Kidney epithelial cell (primary cell): Measurements from ENCODE around the gene BCL11B. TPM values are rescaled to one million over a fixed set of nuclear protein-coding genes. Genes with fewer than 3 reads are reported as not detected.

Experiments used
- DNase-seq: peaks from one replicate; pipeline ENCODE4 v3.0.0-alpha.2; 2010; ENCODE audit warnings: low read depth
- H3K27me3 ChIP-seq: 2 replicates; pipeline ENCODE4 v1.6.0; 2011; ENCODE audit warnings: low read length; ENCODE audit not compliant: control insufficient read depth, insufficient read depth
- H3K36me3 ChIP-seq: 2 replicates; pipeline ENCODE4 v1.5.1; 2011; ENCODE audit warnings: low read length; ENCODE audit not compliant: control insufficient read depth, insufficient read depth
- H3K4me3 ChIP-seq: 2 replicates; pipeline ENCODE4 v1.5.1; 2011; ENCODE audit warnings: low read depth, mild to moderate bottlenecking, control low read depth, low read length
- total RNA-seq: library from RNA; depleted of rRNA; stranded (reverse); fragments of >200 nt; gene quantifications from 2 replicates; pipeline ENCODE4 v1.2.3, GENCODE V29; 2015
- TF ChIP-seq, protein P1 (sequence below): IDR thresholded peaks from 2 replicates; pipeline ENCODE4 v1.5.1; 2011; ENCODE audit warnings: mild to moderate bottlenecking, moderate library complexity, low read length, control low read depth, inconsistent platforms; ENCODE audit not compliant: insufficient read depth, poor library complexity, severe bottlenecking

Gene BCL11B
- total RNA-seq, 1 donor from 2014 or later, result 2.3 TPM

DNA sequence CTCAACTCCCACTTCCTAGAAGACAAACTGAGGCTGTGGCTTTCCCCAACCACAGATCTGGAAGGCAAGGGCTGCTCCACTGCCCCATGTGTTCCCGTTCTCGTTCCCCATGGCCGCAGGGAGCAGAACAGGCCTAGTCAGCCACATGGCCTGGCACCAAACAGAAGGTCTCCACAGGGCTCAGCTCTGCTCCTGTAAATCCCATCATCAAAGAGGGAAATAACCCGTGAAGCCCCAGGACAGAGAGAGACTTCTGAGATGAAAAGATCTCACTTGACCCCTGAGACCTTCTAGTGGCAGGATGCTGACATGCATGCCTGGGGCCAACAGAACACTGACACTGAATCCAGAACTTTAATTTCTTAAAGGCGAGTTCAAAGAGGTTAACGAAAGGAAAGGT, 68.9 kb downstream of the BCL11B start:
- H3K36me3 ChIP-seq, result no peaks in the 10 kb centered on the region
- no peak for DNase-seq
- TF ChIP-seq, protein P1, sequence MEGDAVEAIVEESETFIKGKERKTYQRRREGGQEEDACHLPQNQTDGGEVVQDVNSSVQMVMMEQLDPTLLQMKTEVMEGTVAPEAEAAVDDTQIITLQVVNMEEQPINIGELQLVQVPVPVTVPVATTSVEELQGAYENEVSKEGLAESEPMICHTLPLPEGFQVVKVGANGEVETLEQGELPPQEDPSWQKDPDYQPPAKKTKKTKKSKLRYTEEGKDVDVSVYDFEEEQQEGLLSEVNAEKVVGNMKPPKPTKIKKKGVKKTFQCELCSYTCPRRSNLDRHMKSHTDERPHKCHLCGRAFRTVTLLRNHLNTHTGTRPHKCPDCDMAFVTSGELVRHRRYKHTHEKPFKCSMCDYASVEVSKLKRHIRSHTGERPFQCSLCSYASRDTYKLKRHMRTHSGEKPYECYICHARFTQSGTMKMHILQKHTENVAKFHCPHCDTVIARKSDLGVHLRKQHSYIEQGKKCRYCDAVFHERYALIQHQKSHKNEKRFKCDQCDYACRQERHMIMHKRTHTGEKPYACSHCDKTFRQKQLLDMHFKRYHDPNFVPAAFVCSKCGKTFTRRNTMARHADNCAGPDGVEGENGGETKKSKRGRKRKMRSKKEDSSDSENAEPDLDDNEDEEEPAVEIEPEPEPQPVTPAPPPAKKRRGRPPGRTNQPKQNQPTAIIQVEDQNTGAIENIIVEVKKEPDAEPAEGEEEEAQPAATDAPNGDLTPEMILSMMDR, result no peak
- H3K27me3 ChIP-seq, result peaks cover 5% of the 10 kb centered on the region
- H3K4me3 ChIP-seq, result no peak overlapping the region

DNA sequence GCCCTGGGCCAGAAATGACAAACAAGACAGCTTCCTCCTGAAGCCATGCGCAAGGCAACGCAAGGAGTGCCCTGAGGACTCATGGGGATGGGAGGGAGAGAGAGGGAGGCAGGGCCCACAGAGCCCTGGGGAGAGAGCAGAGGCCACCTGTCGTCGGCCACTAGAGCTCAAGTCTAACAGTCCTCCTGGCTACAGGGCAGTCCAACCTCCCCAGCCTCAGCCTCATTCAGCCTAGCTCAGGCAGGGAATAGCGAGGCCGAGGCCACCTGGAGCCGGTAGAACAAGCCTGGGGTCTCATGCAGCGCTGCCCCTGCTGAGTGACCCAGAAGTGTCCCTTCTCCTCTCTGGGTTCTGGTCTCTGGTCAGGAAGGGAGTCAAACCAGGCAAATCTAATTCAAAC, 69.5 kb downstream of the BCL11B start:
- TF ChIP-seq, protein P1, result no peak
- H3K27me3 ChIP-seq, result peaks cover 5% of the 10 kb centered on the region
- H3K4me3 ChIP-seq, result no peak overlapping the region
- DNase-seq, result no peak
- no peaks in the 10 kb centered on the region for H3K36me3 ChIP-seq

DNA sequence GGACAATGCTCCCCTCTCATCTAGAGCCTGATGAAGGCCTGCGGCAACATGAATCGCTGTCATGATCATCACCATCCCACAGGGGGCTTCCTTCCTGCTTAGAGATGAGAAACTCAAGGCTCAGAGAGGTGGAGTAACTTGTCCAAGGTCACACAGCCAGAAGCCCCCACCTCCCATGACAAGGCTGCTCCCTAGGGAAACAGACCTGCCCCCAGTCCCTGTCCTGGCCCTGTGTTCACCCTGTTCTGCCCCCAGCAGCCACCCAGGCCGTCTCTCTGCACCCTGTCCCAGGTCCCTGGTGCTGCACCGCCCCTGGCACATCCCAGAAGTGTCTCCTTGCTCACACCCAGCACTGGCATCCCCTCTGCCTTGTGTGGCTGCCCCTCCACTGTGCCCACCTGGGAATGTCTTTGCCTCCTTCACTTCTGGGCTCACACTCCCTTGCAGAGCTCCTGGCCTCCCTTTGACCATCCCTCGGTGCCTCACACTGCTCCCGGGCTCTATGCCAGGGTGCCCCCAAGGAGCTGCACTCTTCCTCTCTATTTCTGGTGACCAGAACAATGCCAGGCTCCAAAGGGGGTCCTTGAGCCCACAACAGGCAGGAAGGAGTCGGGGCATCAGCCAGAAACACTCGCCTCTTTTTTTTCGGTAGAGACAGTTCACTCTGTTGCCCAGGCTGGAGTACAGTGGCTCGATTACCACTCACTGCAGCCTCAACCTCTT, 70.5 kb downstream of the BCL11B start:
- Histone ChIP-seq H3K36me3 (no peaks in the 10 kb centered on the region), H3K4me3 (no peak overlapping the region), H3K27me3 (peaks cover 6% of the 10 kb centered on the region)
- TF ChIP-seq, protein P1, result no peak
- DNase-seq, result no peak

DNA sequence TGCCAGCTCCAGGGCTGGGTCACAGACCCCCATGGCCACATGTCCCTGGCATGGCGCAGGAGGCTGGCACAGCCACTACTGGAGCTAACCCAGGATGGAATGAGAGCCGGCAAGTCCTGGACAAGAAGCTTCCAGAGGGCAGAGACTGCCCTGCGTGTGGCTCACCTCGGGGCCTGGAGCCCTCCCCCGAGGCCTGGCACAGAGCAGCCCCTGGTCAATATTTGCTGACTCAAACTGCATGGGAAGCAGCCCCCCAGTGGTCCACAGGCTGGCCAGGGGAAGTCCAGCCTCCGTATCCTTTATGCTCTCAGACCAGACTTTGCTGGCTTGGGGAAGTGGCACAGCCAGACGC, 71.4 kb downstream of the BCL11B start:
- TF ChIP-seq, protein P1, result no peak
- Histone ChIP-seq H3K27me3 (peaks cover 10% of the 10 kb centered on the region), H3K4me3 (no peak overlapping the region), H3K36me3 (no peaks in the 10 kb centered on the region)
- DNase-seq, result no peak

DNA sequence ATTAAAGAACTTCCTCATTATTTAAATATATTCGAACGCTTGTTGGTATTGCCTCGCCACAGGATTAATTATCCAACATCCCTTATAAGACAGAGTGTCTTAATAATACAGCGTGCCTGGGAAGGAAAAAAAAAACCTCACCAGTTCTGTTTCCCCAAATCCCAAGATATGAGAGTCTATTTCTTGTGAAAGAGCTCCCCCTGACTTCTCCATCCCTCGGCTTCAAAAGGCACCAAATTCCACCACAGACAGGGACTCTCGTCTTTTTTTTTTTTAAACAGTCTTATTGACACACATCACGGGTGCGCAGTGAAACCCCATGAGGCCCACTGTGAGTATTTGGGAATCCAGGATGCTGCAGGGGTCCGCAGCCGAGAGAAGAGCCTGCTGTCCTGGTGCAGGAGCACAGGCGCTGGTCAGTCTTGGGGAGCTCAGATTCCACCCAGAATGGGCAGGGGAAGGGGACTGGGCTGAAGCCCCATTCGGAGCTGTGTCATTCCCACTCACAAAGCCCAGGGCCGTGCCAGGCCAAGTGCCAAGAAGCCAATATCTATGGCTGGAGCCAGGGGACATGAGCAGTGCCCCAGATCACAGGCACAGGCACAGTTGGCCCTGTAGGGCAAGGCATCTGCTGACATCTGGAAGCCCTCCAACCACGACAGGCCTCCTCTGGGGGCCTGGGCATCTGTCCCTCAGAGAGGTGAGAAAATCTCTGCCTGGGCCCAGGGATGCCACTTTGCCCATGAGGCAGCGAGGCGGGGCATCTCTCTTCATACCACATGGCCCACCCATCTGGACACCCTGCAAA, 71.9 kb downstream of the BCL11B start:
- DNase-seq, result no peak
- H3K27me3 ChIP-seq, result peaks cover 10% of the 10 kb centered on the region
- H3K4me3 ChIP-seq, result no peak overlapping the region
- TF ChIP-seq, protein P1, result peak; percentile 3
- H3K36me3 ChIP-seq, result no peaks in the 10 kb centered on the region
